ENCODE results near the gene TP53RK. TPM values are rescaled to one million over a fixed set of nuclear protein-coding genes. Genes with fewer than 3 reads are reported as not detected.

TP53RK gene
- total and polyA plus RNA-seq, 2 of the 4 experiments (the other 2 are of a cell fraction) = 8.7 to 10.6 TPM

Other genes starting within 250 kb of the TP53RK start
- gene ZNF334, start 175.9 kb downstream of the TP53RK start, total RNA-seq (2012; rRNA removed) = 1.1 and 1.4 TPM in 2 replicates
- 1.5 and 2.1 TPM in 2 replicates for gene ZNF334, start 175.9 kb downstream of the TP53RK start, polyA plus RNA-seq (2012; rRNA removed)
- gene OCSTAMP, start 138.8 kb downstream of the TP53RK start, total RNA-seq (2012; rRNA removed) = not detected in 2 replicates
- not detected in 2 replicates for gene OCSTAMP, start 138.8 kb downstream of the TP53RK start, polyA plus RNA-seq (2012; rRNA removed)
- gene SLC13A3, start 38.0 kb downstream of the TP53RK start, total RNA-seq (2012; rRNA removed) = 2.5 and 2.8 TPM in 2 replicates
- gene SLC13A3, start 38.0 kb downstream of the TP53RK start, polyA plus RNA-seq (2012; rRNA removed) = 3.9 and 4.2 TPM in 2 replicates
- gene SLC2A10, start 20.2 kb upstream of the TP53RK start, total RNA-seq (2012; rRNA removed) = 14.7 and 15.2 TPM in 2 replicates
- 22.0 TPM in 2 replicates for gene SLC2A10, start 20.2 kb upstream of the TP53RK start, polyA plus RNA-seq (2012; rRNA removed)
- gene EYA2, start 205.4 kb upstream of the TP53RK start, total RNA-seq (2012; rRNA removed) = 2.3 and 2.5 TPM in 2 replicates
- gene EYA2, start 205.4 kb upstream of the TP53RK start, polyA plus RNA-seq (2012; rRNA removed) = 5.0 and 5.4 TPM in 2 replicates

All from IMR-90 (cell line).